ENCODE results near the gene CLOCK.

CLOCK gene

DNA sequence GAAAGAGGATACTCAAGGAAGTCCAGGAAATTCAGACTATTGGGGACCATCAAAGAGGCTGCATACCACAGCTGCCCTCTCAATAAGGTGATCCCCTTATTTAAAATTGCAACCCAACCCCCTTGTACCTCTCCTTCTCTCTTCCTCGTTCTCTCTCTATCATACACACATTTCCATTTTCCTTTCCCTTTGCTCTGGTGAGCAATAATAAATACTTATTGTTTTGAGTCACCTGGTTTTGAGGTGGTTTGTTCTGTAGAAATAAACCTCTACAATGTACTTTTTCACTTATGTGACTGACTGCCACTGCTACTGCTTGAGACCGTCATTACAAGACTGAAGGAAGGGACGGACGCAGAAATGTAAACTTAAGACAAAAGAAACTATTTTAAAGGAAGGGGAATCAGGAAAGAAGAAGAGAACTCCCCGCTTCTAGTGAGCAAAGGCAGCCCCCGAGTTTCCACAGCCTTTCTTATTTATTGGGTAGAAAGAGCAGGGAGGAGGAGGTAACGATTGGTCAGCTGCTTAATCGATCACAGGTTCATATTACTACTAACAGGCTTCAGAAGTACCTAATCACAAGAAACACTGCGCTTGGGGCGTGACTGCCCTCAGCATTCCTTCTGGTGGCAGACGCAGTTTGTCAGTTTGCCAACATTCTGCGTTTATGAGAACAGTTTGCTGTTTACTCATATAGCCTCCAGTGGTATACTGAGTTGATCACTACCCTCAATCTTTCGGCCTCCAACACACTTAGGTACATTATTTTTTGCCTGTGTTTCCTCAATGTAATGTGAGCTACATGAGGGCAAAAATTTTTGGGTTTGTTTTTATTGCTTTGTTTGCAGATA is 167.9 kb downstream of the CLOCK start:
- no peak for DNase-seq

All from activated CD4-positive, CD25-positive, alpha-beta regulatory T cell treated with anti-CD3 and anti-CD28 coated beads, Interleukin-2, amount 50 U/mL, for 72 hours (primary cell).